HG03354 (cell line): ENCODE results near the gene HTR3C.

Experiments used
- ATAC-seq: cut with Tn5 transposase; IDR thresholded peaks from one replicate; pipeline ENCODE4 v1.9.1; 2021; ENCODE audit warnings: mild to moderate bottlenecking; ENCODE audit not compliant: unreplicated experiment, poor library complexity, severe bottlenecking

Gene HTR3C

GRCh38 chr3:184081116-184081830, 28.4 kb downstream of the HTR3C start:
- no peak for ATAC-seq

- no peak for ATAC-seq
These were observed 29.2 kb downstream of the HTR3C start for GRCh38 chr3:184082034-184082433.

GRCh38 chr3:184082465-184082864, 29.6 kb downstream of the HTR3C start:
- ATAC-seq: no peak

- ATAC-seq: no peak
These were observed 32.6 kb downstream of the HTR3C start for GRCh38 chr3:184085389-184085852.

GRCh38 chr3:184092199-184092598, 39.4 kb downstream of the HTR3C start:
- no peak for ATAC-seq

GRCh38 chr3:184096811-184097383, 44.0 kb downstream of the HTR3C start, which contains the start of gene HTR3E:
TSS of gene HTR3E (plus strand) at chr3:184097064. CDS start at chr3:184097530, 466 bp downstream.
- no peak for ATAC-seq

GRCh38 chr3:184097556-184097955, 44.7 kb downstream of the HTR3C start:
- ATAC-seq: no peak

GRCh38 chr3:184099806-184100686, 47.2 kb downstream of the HTR3C start:
- no peak for ATAC-seq
